K562 (cell line): ENCODE data around the gene SERHL2. TPM values are rescaled to one million over a fixed set of nuclear protein-coding genes. Genes with fewer than 3 reads are reported as not detected.

Experiments used
- ATAC-seq: fragments of 200-7000 bp; cut with Tn5 transposase; 3 replicates; pipeline ENCODE4 v1.9.1; 2020; ENCODE audit warnings: moderate library complexity
- BruUV-seq: library from RNA; stranded (reverse); fragments of 400-500 nt; replicated peaks from 2 replicates; lab custom pipeline; 2021; lab: Mats Ljungman, UMichigan
- CTCF ChIA-PET: fragments of 300-600 bp; formaldehyde crosslinking; extraction: SDS; loops from one replicate; lab custom pipeline; 2021; ENCODE audit warnings: low intra/inter-chr PET ratio; lab: Yijun Ruan, JAX
- POLR2A ChIA-PET: fragments of 300-600, 350-650 bp; sonication (Branson Sonifier 250); formaldehyde crosslinking; extraction: SDS; loops from one replicate; lab custom pipeline; 2021; ENCODE audit warnings: antibody characterized with exemption, inconsistent platforms; lab: Yijun Ruan, JAX
- DNase-seq, 4 experiments: peaks; one replicate each; pipeline versions ENCODE4 v3.0.0 to v3.0.0-alpha.2; 2011 to 2018; ENCODE audit warnings: low spot score in 3 of 4, mixed read lengths in 3 of 4; ENCODE audit errors: extremely low read depth in 1 of 4
- FAIRE-seq: peaks from 2 replicates; lab custom pipeline; 2011; peaks lifted over from hg19 to GRCh38; lab: Jason Lieb, UNC
- H2AFZ ChIP-seq: 2 replicates; pipeline ENCODE4 v1.6.0; 2011; ENCODE audit warnings: low read depth, low read length, control low read depth, inconsistent platforms
- H3K27ac ChIP-seq: fragments of 200-600 bp; 3 replicates; pipeline ENCODE4 v1.8.0; 2011; ENCODE audit warnings: low read depth, mild to moderate bottlenecking, control low read depth, inconsistent platforms, low read length, moderate library complexity, mixed read lengths; ENCODE audit errors: extremely low read depth
- H3K27me3 ChIP-seq, 2 experiments: fragments of 300-600 bp in 1 of 2; 2 replicates in 1 of 2; 3 replicates in 1 of 2; pipeline versions ENCODE4 v1.6.0 to v1.8.0; 2011; ENCODE audit warnings: inconsistent platforms in 2 of 2, low read length in 2 of 2, mild to moderate bottlenecking in 1 of 2, mixed read lengths in 1 of 2, moderate library complexity in 1 of 2; ENCODE audit not compliant: control insufficient read depth in 2 of 2, insufficient read depth in 2 of 2
- H3K36me3 ChIP-seq: fragments of 300-600 bp; 3 replicates; pipeline ENCODE4 v1.8.0; 2011; ENCODE audit warnings: mild to moderate bottlenecking, low read length, inconsistent platforms; ENCODE audit not compliant: control insufficient read depth, insufficient read depth
- H3K4me1 ChIP-seq, 2 experiments: fragments of 200-600 bp in 1 of 2; replicated peaks in 1 of 2; 2 replicates in 1 of 2; 3 replicates in 1 of 2; pipeline versions ENCODE4 v1.5.1 to v1.8.0; 2011; ENCODE audit warnings: inconsistent platforms in 2 of 2, low read length in 2 of 2, mild to moderate bottlenecking in 1 of 2, mixed read lengths in 1 of 2, moderate library complexity in 1 of 2; ENCODE audit not compliant: control insufficient read depth in 2 of 2, insufficient read depth in 2 of 2
- H3K4me2 ChIP-seq: 2 replicates; pipeline ENCODE4 v1.6.1; 2011; ENCODE audit warnings: low read length, control low read depth, inconsistent platforms, mixed read lengths; ENCODE audit not compliant: insufficient read depth
- H3K4me3 ChIP-seq: fragments of 200-600 bp; sonication (generic), shearing (Covaris generic); 2 replicates; pipeline ENCODE4 v1.5.1; 2016; ENCODE audit warnings: control low read depth, inconsistent platforms
- H3K79me2 ChIP-seq: fragments of 200-600 bp; 3 replicates; pipeline ENCODE4 v1.8.0; 2011; ENCODE audit warnings: low read length, inconsistent platforms; ENCODE audit not compliant: control insufficient read depth, insufficient read depth
- H3K9ac ChIP-seq, 2 experiments: 2 replicates each; pipeline versions ENCODE4 v1.6.0 to v1.6.1; 2011; ENCODE audit warnings: low read depth in 2 of 2, low read length in 2 of 2, control low read depth in 1 of 2, inconsistent platforms in 1 of 2, mild to moderate bottlenecking in 1 of 2, mixed read lengths in 1 of 2; ENCODE audit not compliant: insufficient read depth in 1 of 2
- H3K9me1 ChIP-seq: one replicate; pipeline ENCODE4 v1.6.0; 2011; ENCODE audit warnings: inconsistent platforms, mild to moderate bottlenecking, low read length, moderate library complexity; ENCODE audit not compliant: control insufficient read depth, insufficient read depth
- H3K9me3 ChIP-seq: replicated peaks from 2 replicates; pipeline ENCODE4 v1.5.1; 2011; ENCODE audit warnings: low read depth, low read length, inconsistent platforms; ENCODE audit not compliant: control insufficient read depth, insufficient read depth
- H4K20me1 ChIP-seq: replicated peaks from 2 replicates; pipeline ENCODE4 v1.6.1; 2011; ENCODE audit warnings: low read length, inconsistent platforms, mixed read lengths; ENCODE audit not compliant: control insufficient read depth, insufficient read depth
- ADNP ChIP-seq: fragments of 200-800 bp; sonication (Bioruptor generic); IDR thresholded peaks from 2 replicates; pipeline ENCODE4 v1.6.1; 2016; ENCODE audit warnings: missing genetic modification characterization, missing compliant biosample characterization
- BCOR ChIP-seq: fragments of 450-650 bp; IDR thresholded peaks from 2 replicates; pipeline ENCODE4 v1.6.1; 2016
- BRD9 ChIP-seq: fragments of 450-650 bp; IDR thresholded peaks from 2 replicates; pipeline ENCODE4 v1.6.1; 2018; ENCODE audit warnings: low read depth; ENCODE audit not compliant: partially characterized antibody
- COPS2 ChIP-seq: fragments of 450-650 bp; conservative IDR thresholded peaks from 2 replicates; pipeline ENCODE4 v1.6.1; 2016; ENCODE audit warnings: mild to moderate bottlenecking, moderate library complexity
- ESRRB ChIP-seq: fragments of 250-450 bp; sonication (Bioruptor Pico); IDR thresholded peaks from 2 replicates; pipeline ENCODE4 v1.5.0; 2020; ENCODE audit warnings: mild to moderate bottlenecking, moderate library complexity, borderline replicate concordance
- KDM1A ChIP-seq, 2 experiments: fragments of 450-650 bp; IDR thresholded peaks; 2 replicates each; pipeline ENCODE4 v1.6.1; 2016; ENCODE audit warnings: mild to moderate bottlenecking in 2 of 2
- NBN ChIP-seq: fragments of 450-650 bp; IDR thresholded peaks from 2 replicates; pipeline ENCODE4 v1.6.1; 2016; ENCODE audit warnings: low read depth, mild to moderate bottlenecking
- POLR2A ChIP-seq: fragments of 450-650 bp; conservative IDR thresholded peaks from 2 replicates; pipeline ENCODE4 v1.6.1; 2016
- POLR2G ChIP-seq: fragments of 200-400 bp; formaldehyde crosslinking; IDR thresholded peaks from 2 replicates; pipeline ENCODE4 v1.6.1; 2017; ENCODE audit warnings: low read depth, mild to moderate bottlenecking, antibody characterized with exemption, low read length, moderate library complexity
- RBM25 ChIP-seq: fragments of 200-400 bp; formaldehyde crosslinking; IDR thresholded peaks from 2 replicates; pipeline ENCODE4 v1.6.1; 2018; ENCODE audit warnings: low read length, low read depth, moderate library complexity; ENCODE audit not compliant: severe bottlenecking
- RCOR1 ChIP-seq, 2 experiments: IDR thresholded peaks; 2 replicates each; pipeline ENCODE4 v1.6.1; 2012; ENCODE audit warnings: low read depth in 2 of 2, low read length in 2 of 2, borderline replicate concordance in 1 of 2, improper control_type of control experiment in 1 of 2
- RFX1 ChIP-seq: fragments of 450-650 bp; IDR thresholded peaks from 2 replicates; pipeline ENCODE4 v1.6.1; 2016; ENCODE audit warnings: mild to moderate bottlenecking, moderate library complexity
- ZSCAN32 ChIP-seq: fragments of 450-650 bp; formaldehyde crosslinking; IDR thresholded peaks from 2 replicates; pipeline ENCODE4 v1.4.0; 2020; ENCODE audit warnings: mild to moderate bottlenecking, moderate library complexity
- WGBS: fragments of 100-300 bp; shearing (Covaris generic); methylation state at CpG from one replicate; pipeline ENCODE4 v1.1.6; 2016; ENCODE audit warnings: low coverage, mixed read lengths; ENCODE audit not compliant: insufficient coverage; ENCODE audit errors: missing lambda C conversion rate; 5-methylcytosine and 5-hydroxymethylcytosine counted together
- in situ Hi-C: fragments of 300-500 bp; cut with MboI; formaldehyde crosslinking; loops from 4 replicates; pipeline ENCODE4 v1.15.0; 2018; ENCODE audit warnings: inconsistent platforms, mixed read lengths
- intact Hi-C: fragments of 100-400 bp; cut with micrococcal nuclease; formaldehyde crosslinking; loops from 2 replicates; pipeline ENCODE4 v1.14.2; 2022
- polyA plus RNA-seq, 8 experiments: library from polyadenylated mRNA; depleted of rRNA in 4 of 8; stranded (reverse) in 5 of 8; unstranded in 3 of 8; fragments of >200 nt; fragmentation: Nextera tagmentation in 2 of 8; fragmentation: Illumina TruSeq in 1 of 8; extraction: Ambion mirVana in 2 of 8; extraction: Trizol in 1 of 8; gene quantifications; 2 replicates each; pipeline versions ENCODE4 v1.2.1 to v1.2.3, GENCODE V29; 2011 to 2014; ENCODE audit warnings: inconsistent platforms in 1 of 8, missing spikeins in 1 of 8
- total RNA-seq, 7 experiments: library from RNA; depleted of rRNA in 6 of 7; stranded (reverse); fragments of >200 nt in 6 of 7; fragmentation: Illumina TruSeq in 2 of 7; extraction: Trizol in 2 of 7; gene quantifications; 2 replicates each; pipeline versions ENCODE4 v1.2.1 to v1.2.3, GENCODE V29; 2011 to 2021; ENCODE audit warnings: low replicate concordance in 1 of 7
- TF ChIP-seq, protein P1 (sequence below): fragments of 450-650 bp; formaldehyde crosslinking; IDR thresholded peaks from 2 replicates; pipeline ENCODE4 v1.4.0; 2020; ENCODE audit warnings: mild to moderate bottlenecking, moderate library complexity

The SERHL2 gene
- total and polyA plus RNA-seq, 9 of the 15 experiments (the other 6 are each of a cell fraction or from before 2014, with no cell fraction given): 19.9 to 62.6 (median 25.2) TPM

DNA sequence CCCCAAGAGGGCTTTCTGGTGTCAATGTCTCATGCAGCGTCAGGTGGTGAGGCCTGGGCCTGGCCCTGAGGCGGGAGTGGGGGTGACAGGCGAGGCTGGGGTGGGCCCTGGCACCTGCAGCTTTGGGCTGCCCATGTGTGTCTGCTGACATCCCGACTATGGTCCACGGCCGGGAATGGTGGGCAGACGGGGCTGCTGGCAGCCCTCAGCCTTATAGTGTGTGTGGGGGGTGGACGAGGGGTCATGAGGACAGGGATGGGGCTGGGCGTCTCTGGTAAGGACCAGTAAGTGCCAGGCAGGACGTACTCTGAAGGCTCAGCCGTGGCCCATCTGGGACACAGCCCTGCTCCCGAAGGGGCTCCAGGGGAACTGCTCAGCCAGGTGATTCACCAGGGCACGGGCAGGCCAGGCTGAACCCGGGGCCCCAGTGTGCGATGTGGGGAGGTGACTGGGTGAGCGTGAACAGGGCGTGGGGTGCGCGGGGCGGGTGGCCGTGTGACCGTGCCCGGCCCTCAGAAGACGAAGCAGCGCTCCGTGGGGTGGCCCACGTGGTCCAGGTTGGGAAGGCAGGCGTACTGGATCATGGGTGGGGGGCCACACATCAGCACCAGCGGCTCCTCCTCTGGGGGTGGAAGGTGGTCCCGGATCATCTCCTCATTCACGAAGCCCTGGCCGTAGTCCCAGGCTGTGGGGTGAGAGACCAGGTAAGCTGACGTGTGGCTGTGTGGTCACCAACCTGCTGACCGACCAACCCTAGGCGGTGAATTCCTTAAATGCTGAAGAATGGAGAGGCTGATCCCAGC, 65.7 kb downstream of the SERHL2 start:
- Histone ChIP-seq H2AFZ (no peak overlapping the region), H3K4me3 (no peak overlapping the region), H3K79me2 (peaks cover 1% of the 10 kb centered on the region; the same call in 1 of the 3 replicates), H3K9me1 (peaks cover 4% of the 10 kb centered on the region), H3K9me3 (no peaks in the 10 kb centered on the region), H3K4me1 (peaks cover 21 to 59% of the 10 kb centered on the region in 2 experiments; a peak in 4 of 5 replicates), H3K4me2 (no peak overlapping the region), H3K27me3 (no peaks in the 10 kb centered on the region), H3K36me3 (peaks cover 29% of the 10 kb centered on the region; the same call in 1 of the 3 replicates), H3K27ac (no peak overlapping the region; the same call in 2 of the 3 replicates), H4K20me1 (no peaks in the 10 kb centered on the region), H3K9ac (peak overlapping the region in 1 of 2 experiments; percentile 58; a peak in 1 of 4 replicates)
- POLR2A ChIA-PET: no interaction called here
- 97% methylated on average over 9 of the region's 35 CpGs for WGBS
- intact Hi-C loops (loop anchor here (10.0 kb wide), 1 partner anchor 75 kb away; no protein-coding TSS in a partner anchor), in situ Hi-C loops (no loop called here)
- CTCF ChIA-PET: no interaction called here
- TF ChIP-seq POLR2G (0 out of 2 replicates have a peak, but pooled peaks have one; percentile 18), COPS2 (no peak)
- DNase-seq (no peak), ATAC-seq (no peak), FAIRE-seq (no peak)
- BruUV-seq: TSS peak; percentile 39

DNA sequence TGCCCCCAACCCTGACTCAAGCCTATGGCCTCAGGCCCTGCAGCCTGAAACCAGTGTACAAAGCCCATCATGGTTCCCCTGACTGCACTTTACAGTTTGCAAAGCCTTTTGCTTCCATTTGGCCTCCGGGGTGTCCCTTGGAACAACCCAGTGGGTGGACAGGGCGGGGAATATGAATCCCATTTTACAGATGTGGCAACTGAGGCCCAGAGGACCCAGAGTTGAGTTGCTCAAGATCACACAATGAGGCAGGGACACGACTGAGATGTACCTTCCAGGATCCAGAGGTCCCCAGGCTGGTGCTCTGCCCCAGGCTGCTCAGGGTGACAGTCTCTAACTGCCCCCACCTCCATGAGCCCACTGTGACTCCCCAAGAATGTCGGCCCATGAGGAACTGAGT, 66.3 kb downstream of the SERHL2 start:
- ChIA-PET POLR2A (interaction anchor here (0.7 kb wide), 1 partner anchor 127 kb away, joined by 3 read pairs; no protein-coding TSS in a partner anchor), CTCF (no interaction called here)
- Histone ChIP-seq H3K4me2 (peak overlapping the region; percentile 41), H3K9me1 (peaks cover 4% of the 10 kb centered on the region), H3K9ac (peak overlapping the region; percentile 30 to 58; a peak in 3 of 4 replicates), H3K4me1 (peaks cover 21 to 59% of the 10 kb centered on the region in 2 experiments; a peak in 4 of 5 replicates), H3K36me3 (peaks cover 29% of the 10 kb centered on the region; the same call in 1 of the 3 replicates), H3K79me2 (no peaks in the 10 kb centered on the region), H4K20me1 (no peaks in the 10 kb centered on the region), H3K4me3 (no peak overlapping the region), H2AFZ (no peak overlapping the region), H3K27ac (peak overlapping the region; percentile 61), H3K9me3 (no peaks in the 10 kb centered on the region), H3K27me3 (no peaks in the 10 kb centered on the region)
- intact Hi-C loops: loop anchor here (10.0 kb wide), 1 partner anchor 75 kb away; no protein-coding TSS in a partner anchor
- 76% methylated on average over 4 of the region's 4 CpGs for WGBS
- ATAC-seq (no peak), DNase-seq (no peak), FAIRE-seq (no peak)
- TF ChIP-seq, protein P1, sequence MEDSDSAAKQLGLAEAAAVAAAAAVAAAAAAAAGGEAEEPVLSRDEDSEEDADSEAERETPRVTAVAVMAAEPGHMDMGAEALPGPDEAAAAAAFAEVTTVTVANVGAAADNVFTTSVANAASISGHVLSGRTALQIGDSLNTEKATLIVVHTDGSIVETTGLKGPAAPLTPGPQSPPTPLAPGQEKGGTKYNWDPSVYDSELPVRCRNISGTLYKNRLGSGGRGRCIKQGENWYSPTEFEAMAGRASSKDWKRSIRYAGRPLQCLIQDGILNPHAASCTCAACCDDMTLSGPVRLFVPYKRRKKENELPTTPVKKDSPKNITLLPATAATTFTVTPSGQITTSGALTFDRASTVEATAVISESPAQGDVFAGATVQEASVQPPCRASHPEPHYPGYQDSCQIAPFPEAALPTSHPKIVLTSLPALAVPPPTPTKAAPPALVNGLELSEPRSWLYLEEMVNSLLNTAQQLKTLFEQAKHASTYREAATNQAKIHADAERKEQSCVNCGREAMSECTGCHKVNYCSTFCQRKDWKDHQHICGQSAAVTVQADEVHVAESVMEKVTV: no peak
- TF ChIP-seq NBN: no peak
- no peak for TF ChIP-seq ESRRB (CRISPR knock-in tag)
- TF ChIP-seq RBM25: peak; percentile 80
- no peak for TF ChIP-seq BRD9
- TF ChIP-seq POLR2A: no peak
- TF ChIP-seq ADNP (tag): peak; percentile 54; the same call in 1 of the 2 replicates
- no peak for TF ChIP-seq ZSCAN32 (CRISPR knock-in tag)
- 0 out of 4 replicates have a peak, but pooled peaks of 1 of the 2 experiments have one; percentile 22 for TF ChIP-seq RCOR1 (IDR thresholded peaks at IDR 0.05; ENCODE audit: borderline replicate concordance in 1 of 2, low read depth in 2 of 2, low read length in 2 of 2)
- peak; percentile 81 for TF ChIP-seq BCOR
- TF ChIP-seq RFX1: no peak
- TF ChIP-seq KDM1A (IDR thresholded peaks at IDR 0.05): peak; percentile 15 to 48; a peak in 1 of 4 replicates
- BruUV-seq: no TSS peak
- in situ Hi-C loops: no loop called here
